Measurements from ENCODE around the gene KRCC1.

GRCh38 chr2:88080545-88080944 is 25.0 kb upstream of the KRCC1 start:
- TF ChIP-seq POLR2A (IDR thresholded peaks at IDR 0.05), result no peak
- TF ChIP-seq, protein P1, sequence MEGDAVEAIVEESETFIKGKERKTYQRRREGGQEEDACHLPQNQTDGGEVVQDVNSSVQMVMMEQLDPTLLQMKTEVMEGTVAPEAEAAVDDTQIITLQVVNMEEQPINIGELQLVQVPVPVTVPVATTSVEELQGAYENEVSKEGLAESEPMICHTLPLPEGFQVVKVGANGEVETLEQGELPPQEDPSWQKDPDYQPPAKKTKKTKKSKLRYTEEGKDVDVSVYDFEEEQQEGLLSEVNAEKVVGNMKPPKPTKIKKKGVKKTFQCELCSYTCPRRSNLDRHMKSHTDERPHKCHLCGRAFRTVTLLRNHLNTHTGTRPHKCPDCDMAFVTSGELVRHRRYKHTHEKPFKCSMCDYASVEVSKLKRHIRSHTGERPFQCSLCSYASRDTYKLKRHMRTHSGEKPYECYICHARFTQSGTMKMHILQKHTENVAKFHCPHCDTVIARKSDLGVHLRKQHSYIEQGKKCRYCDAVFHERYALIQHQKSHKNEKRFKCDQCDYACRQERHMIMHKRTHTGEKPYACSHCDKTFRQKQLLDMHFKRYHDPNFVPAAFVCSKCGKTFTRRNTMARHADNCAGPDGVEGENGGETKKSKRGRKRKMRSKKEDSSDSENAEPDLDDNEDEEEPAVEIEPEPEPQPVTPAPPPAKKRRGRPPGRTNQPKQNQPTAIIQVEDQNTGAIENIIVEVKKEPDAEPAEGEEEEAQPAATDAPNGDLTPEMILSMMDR (IDR thresholded peaks at IDR 0.05), result no peak

Data from heart left ventricle (tissue), 13 donors.